ENCODE measurements around the gene BBS10. TPM values are rescaled to one million over a fixed set of nuclear protein-coding genes. Genes with fewer than 3 reads are reported as not detected.

BBS10 gene
- total and polyA plus RNA-seq, 2 of the 13 experiments (the other 11 are each of a cell fraction or from before 2014, with no cell fraction given) = 4.9 to 7.4 TPM

DNA sequence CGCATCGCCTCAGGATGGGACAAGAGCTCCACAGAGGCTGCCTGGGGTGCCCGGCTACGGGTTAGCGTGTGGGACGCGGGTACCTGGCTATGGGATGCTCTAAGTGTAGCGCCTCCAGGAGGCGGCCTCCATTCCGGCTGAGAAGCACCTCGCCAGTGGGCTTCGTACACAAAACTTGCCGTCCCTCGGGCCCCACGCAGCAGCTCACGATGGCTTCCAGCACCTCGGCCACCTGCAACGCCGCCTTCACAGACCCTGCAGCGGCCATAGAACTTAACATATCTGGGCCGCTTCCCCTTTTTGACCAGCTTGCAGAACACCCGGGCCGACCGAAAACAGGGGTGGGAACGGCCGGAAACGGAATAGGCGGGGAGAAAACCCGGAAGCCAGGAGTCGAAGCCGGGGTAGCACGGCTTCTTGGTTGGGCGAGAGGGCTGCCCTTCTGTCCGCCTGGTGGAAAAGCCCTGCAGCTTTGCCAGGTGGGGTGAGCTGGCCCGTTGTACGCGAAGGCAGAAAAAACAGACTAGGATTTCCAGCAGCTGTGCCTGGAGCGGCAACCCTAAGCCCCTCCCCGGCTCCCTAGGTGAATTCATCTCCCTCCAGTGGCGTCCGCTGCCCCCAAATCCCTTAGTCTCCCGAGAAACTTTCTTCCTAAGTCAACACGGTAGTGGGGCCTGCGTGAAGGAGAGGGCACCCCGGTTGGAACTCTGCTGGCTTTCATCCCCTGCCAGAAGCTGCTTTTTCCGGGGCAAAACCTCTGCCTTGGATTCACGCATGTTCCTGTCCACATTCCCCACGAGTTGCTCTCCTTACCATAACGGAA, at the start of gene BBS10 (continued):
- TF ChIP-seq, protein P1, sequence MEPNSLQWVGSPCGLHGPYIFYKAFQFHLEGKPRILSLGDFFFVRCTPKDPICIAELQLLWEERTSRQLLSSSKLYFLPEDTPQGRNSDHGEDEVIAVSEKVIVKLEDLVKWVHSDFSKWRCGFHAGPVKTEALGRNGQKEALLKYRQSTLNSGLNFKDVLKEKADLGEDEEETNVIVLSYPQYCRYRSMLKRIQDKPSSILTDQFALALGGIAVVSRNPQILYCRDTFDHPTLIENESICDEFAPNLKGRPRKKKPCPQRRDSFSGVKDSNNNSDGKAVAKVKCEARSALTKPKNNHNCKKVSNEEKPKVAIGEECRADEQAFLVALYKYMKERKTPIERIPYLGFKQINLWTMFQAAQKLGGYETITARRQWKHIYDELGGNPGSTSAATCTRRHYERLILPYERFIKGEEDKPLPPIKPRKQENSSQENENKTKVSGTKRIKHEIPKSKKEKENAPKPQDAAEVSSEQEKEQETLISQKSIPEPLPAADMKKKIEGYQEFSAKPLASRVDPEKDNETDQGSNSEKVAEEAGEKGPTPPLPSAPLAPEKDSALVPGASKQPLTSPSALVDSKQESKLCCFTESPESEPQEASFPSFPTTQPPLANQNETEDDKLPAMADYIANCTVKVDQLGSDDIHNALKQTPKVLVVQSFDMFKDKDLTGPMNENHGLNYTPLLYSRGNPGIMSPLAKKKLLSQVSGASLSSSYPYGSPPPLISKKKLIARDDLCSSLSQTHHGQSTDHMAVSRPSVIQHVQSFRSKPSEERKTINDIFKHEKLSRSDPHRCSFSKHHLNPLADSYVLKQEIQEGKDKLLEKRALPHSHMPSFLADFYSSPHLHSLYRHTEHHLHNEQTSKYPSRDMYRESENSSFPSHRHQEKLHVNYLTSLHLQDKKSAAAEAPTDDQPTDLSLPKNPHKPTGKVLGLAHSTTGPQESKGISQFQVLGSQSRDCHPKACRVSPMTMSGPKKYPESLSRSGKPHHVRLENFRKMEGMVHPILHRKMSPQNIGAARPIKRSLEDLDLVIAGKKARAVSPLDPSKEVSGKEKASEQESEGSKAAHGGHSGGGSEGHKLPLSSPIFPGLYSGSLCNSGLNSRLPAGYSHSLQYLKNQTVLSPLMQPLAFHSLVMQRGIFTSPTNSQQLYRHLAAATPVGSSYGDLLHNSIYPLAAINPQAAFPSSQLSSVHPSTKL (CRISPR knock-in tag; IDR thresholded peaks at IDR 0.05) = peak; percentile 37; the same call in 1 of the 2 replicates
- TF ChIP-seq ZNF776 (CRISPR knock-in tag; IDR thresholded peaks at IDR 0.05) (no peak), PCBP1 (IDR thresholded peaks at IDR 0.05; ENCODE audit: borderline replicate concordance, low read depth, low read length) (0 out of 2 replicates have a peak, but pooled peaks have one; percentile 84), ZSCAN22 (CRISPR knock-in tag; IDR thresholded peaks at IDR 0.05) (no peak; the same call in 1 of the 2 replicates), TCF12 (IDR thresholded peaks at IDR 0.05) (no peak), TCF12 (CRISPR knock-in tag; IDR thresholded peaks at IDR 0.05) (no peak), SNRNP70 (IDR thresholded peaks at IDR 0.05; ENCODE audit: low read depth, low read length) (no peak), WIZ (CRISPR knock-in tag; IDR thresholded peaks at IDR 0.05) (no peak; the same call in 1 of the 2 replicates), ISX (CRISPR knock-in tag; conservative IDR thresholded peaks at IDR 0.05) (no peak; the same call in 1 of the 2 replicates), MIER3 (CRISPR knock-in tag; IDR thresholded peaks at IDR 0.05; ENCODE audit: borderline replicate concordance) (no peak), POGZ (CRISPR knock-in tag; IDR thresholded peaks at IDR 0.05) (peak; percentile 89; the same call in 1 of the 2 replicates)
- TF ChIP-seq, protein P2, sequence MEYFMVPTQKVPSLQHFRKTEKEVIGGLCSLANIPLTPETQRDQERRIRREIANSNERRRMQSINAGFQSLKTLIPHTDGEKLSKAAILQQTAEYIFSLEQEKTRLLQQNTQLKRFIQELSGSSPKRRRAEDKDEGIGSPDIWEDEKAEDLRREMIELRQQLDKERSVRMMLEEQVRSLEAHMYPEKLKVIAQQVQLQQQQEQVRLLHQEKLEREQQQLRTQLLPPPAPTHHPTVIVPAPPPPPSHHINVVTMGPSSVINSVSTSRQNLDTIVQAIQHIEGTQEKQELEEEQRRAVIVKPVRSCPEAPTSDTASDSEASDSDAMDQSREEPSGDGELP (IDR thresholded peaks at IDR 0.05; ENCODE audit: borderline replicate concordance, low read depth) = no peak
- TF ChIP-seq, protein P3, sequence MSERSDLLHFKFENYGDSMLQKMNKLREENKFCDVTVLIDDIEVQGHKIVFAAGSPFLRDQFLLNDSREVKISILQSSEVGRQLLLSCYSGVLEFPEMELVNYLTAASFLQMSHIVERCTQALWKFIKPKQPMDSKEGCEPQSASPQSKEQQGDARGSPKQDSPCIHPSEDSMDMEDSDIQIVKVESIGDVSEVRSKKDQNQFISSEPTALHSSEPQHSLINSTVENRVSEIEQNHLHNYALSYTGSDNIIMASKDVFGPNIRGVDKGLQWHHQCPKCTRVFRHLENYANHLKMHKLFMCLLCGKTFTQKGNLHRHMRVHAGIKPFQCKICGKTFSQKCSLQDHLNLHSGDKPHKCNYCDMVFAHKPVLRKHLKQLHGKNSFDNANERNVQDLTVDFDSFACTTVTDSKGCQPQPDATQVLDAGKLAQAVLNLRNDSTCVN (CRISPR knock-in tag; IDR thresholded peaks at IDR 0.05; ENCODE audit: borderline replicate concordance) = peak; percentile 84; the same call in 1 of the 2 replicates
- TF ChIP-seq, protein P4, sequence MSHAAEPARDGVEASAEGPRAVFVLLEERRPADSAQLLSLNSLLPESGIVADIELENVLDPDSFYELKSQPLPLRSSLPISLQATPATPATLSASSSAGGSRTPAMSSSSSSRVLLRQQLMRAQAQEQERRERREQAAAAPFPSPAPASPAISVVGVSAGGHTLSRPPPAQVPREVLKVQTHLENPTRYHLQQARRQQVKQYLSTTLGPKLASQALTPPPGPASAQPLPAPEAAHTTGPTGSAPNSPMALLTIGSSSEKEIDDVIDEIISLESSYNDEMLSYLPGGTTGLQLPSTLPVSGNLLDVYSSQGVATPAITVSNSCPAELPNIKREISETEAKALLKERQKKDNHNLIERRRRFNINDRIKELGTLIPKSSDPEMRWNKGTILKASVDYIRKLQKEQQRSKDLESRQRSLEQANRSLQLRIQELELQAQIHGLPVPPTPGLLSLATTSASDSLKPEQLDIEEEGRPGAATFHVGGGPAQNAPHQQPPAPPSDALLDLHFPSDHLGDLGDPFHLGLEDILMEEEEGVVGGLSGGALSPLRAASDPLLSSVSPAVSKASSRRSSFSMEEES (CRISPR knock-in tag; IDR thresholded peaks at IDR 0.05) = no peak
- TF ChIP-seq, protein P5, sequence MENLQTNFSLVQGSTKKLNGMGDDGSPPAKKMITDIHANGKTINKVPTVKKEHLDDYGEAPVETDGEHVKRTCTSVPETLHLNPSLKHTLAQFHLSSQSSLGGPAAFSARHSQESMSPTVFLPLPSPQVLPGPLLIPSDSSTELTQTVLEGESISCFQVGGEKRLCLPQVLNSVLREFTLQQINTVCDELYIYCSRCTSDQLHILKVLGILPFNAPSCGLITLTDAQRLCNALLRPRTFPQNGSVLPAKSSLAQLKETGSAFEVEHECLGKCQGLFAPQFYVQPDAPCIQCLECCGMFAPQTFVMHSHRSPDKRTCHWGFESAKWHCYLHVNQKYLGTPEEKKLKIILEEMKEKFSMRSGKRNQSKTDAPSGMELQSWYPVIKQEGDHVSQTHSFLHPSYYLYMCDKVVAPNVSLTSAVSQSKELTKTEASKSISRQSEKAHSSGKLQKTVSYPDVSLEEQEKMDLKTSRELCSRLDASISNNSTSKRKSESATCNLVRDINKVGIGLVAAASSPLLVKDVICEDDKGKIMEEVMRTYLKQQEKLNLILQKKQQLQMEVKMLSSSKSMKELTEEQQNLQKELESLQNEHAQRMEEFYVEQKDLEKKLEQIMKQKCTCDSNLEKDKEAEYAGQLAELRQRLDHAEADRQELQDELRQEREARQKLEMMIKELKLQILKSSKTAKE (CRISPR knock-in tag; IDR thresholded peaks at IDR 0.05; ENCODE audit: borderline replicate concordance) = no peak
- TF ChIP-seq, protein P6, sequence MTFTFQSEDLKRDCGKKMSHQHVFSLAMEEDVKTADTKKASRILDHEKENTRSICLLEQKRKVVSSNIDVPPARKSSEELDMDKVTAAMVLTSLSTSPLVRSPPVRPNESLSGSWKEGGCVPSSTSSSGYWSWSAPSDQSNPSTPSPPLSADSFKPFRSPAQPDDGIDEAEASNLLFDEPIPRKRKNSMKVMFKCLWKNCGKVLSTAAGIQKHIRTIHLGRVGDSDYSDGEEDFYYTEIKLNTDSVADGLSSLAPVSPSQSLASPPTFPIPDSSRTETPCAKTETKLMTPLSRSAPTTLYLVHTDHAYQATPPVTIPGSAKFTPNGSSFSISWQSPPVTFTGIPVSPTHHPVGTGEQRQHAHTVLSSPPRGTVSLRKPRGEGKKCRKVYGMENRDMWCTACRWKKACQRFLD (CRISPR knock-in tag; IDR thresholded peaks at IDR 0.05; ENCODE audit: borderline replicate concordance) = no peak

All from HepG2 (cell line).